Hepatocyte (in vitro differentiated cells): Measurements from ENCODE around the gene SPDEF. TPM values are rescaled to one million over a fixed set of nuclear protein-coding genes. Genes with fewer than 3 reads are reported as not detected.

ENCODE experiments used
- DNase-seq: peaks from one replicate; pipeline ENCODE4 v3.0.0-alpha.2; 2016; ENCODE audit warnings: low spot score
- H2AFZ ChIP-seq: fragments of 200-600 bp; sonication (generic); 2 replicates; pipeline ENCODE4 v1.6.0; 2016; ENCODE audit warnings: antibody characterized with exemption, mild to moderate bottlenecking
- H3K27ac ChIP-seq: fragments of 200-600 bp; sonication (generic); 2 replicates; pipeline ENCODE4 v1.5.1; 2016; ENCODE audit warnings: mild to moderate bottlenecking
- H3K27me3 ChIP-seq: fragments of 200-600 bp; sonication (generic); 2 replicates; pipeline ENCODE4 v1.6.1; 2016
- H3K36me3 ChIP-seq: fragments of 200-600 bp; sonication (generic); replicated peaks from 2 replicates; pipeline ENCODE4 v1.5.1; 2016; ENCODE audit warnings: low read depth; ENCODE audit not compliant: insufficient read depth
- H3K4me1 ChIP-seq: fragments of 200-600 bp; sonication (generic); 2 replicates; pipeline ENCODE4 v1.5.1; 2016; ENCODE audit warnings: mild to moderate bottlenecking, moderate library complexity; ENCODE audit not compliant: insufficient read depth
- H3K4me2 ChIP-seq: fragments of 200-600 bp; sonication (generic); 2 replicates; pipeline ENCODE4 v1.6.0; 2016
- H3K4me3 ChIP-seq: fragments of 200-600 bp; sonication (generic); 2 replicates; pipeline ENCODE4 v1.5.1; 2016; ENCODE audit warnings: mild to moderate bottlenecking
- H3K79me2 ChIP-seq: fragments of 200-600 bp; sonication (generic); 2 replicates; pipeline ENCODE4 v1.6.0; 2017; ENCODE audit warnings: mild to moderate bottlenecking
- H3K9me2 ChIP-seq: fragments of 200-600 bp; sonication (generic); replicated peaks from 2 replicates; pipeline ENCODE4 v1.6.0; 2017; ENCODE audit warnings: mild to moderate bottlenecking; ENCODE audit not compliant: insufficient read depth
- H3K9me3 ChIP-seq: fragments of 200-600 bp; sonication (generic); 2 replicates; pipeline ENCODE4 v1.5.1; 2016; ENCODE audit warnings: low read depth, mild to moderate bottlenecking
- H4K20me1 ChIP-seq: fragments of 200-600 bp; sonication (generic); 2 replicates; pipeline ENCODE4 v1.6.0; 2016; ENCODE audit warnings: mild to moderate bottlenecking; ENCODE audit not compliant: insufficient read depth, poor library complexity, severe bottlenecking
- EZH2 ChIP-seq: fragments of 200-600 bp; sonication (generic); IDR thresholded peaks from 2 replicates; pipeline ENCODE4 v1.6.1; 2016; ENCODE audit warnings: antibody characterized with exemption, mild to moderate bottlenecking, borderline replicate concordance
- EZH2phosphoT487 ChIP-seq: fragments of 200-600 bp; sonication (generic); IDR thresholded peaks from one replicate; pipeline ENCODE4 v1.6.1; 2018; ENCODE audit warnings: antibody characterized with exemption, mild to moderate bottlenecking, low read depth, moderate library complexity; ENCODE audit not compliant: unreplicated experiment, severe bottlenecking
- WGBS: methylation state at CpG from one replicate; pipeline ENCODE4 v1.1.6; 2016; ENCODE audit warnings: low lambda C conversion rate; ENCODE audit errors: missing lambda C conversion rate; 5-methylcytosine and 5-hydroxymethylcytosine counted together
- polyA plus RNA-seq: library from polyadenylated mRNA; unstranded; fragments of >200 nt; fragmentation: Nextera tagmentation; extraction: Ambion mirVana; gene quantifications from 2 replicates; pipeline ENCODE4 v1.2.1, GENCODE V29; 2016
- total RNA-seq: library from RNA; depleted of rRNA; stranded (reverse); fragments of >200 nt; gene quantifications from 2 replicates; pipeline ENCODE4 v1.2.3, GENCODE V29; 2014
- TF ChIP-seq, protein P1 (sequence below): fragments of 200-600 bp; sonication (generic); IDR thresholded peaks from 2 replicates; pipeline ENCODE4 v1.5.1; 2016; ENCODE audit warnings: antibody characterized with exemption, mild to moderate bottlenecking; ENCODE audit not compliant: poor library complexity

The SPDEF gene
- total and polyA plus RNA-seq, 2 experiments from 2014 or later: 0.80 to 1.5 TPM

DNA sequence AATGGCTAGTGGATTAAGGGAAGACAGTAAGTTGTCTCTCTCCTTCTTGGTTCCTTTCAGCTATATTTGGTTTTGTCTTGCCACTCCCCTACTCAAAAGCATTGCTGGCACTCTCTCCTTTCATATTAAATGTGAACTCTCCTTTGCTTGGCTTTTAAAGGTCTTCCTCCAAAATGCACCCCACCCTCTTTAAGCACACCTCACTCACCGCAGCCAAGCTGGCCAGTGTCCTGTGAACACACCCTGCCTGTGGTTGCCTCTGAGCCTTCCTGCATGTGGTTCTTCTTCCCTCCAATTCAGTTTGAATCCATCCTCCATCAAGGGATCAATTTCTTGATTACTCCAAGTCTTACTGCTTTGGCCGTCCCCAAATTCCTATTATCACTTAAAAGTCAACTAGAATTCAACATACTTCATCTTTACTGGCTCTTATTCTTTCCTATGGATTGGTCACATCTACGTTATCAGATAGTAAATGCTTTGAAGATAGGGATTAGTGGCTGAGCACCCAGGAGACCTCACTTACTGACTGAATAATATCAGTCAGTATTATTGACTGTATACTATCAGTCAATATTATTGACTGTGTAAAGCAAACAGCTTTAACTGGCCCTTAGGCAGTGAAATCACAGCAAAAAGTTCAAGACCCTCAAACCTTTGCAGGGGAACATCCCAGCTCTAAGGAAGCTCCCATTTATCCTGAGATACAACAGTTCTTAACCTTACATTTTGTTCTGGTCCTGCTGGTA is 41.6 kb upstream of the SPDEF start:
- DNase-seq: no peak
- no peaks in the 10 kb centered on the region for H3K27me3 ChIP-seq
- no peaks in the 10 kb centered on the region for H3K36me3 ChIP-seq
- WGBS: 48% methylated on average over 3 of the region's 3 CpGs
- H3K4me3 ChIP-seq: no peak overlapping the region
- H4K20me1 ChIP-seq: peaks cover 60% of the 10 kb centered on the region
- H3K9me3 ChIP-seq: no peaks in the 10 kb centered on the region
- H3K4me2 ChIP-seq: no peak overlapping the region
- peaks cover 21% of the 10 kb centered on the region for H3K4me1 ChIP-seq
- no peak overlapping the region for H3K27ac ChIP-seq
- no peak overlapping the region for H2AFZ ChIP-seq
- no peaks in the 10 kb centered on the region for H3K9me2 ChIP-seq
- peaks cover 67% of the 10 kb centered on the region for H3K79me2 ChIP-seq
- TF ChIP-seq, protein P1, sequence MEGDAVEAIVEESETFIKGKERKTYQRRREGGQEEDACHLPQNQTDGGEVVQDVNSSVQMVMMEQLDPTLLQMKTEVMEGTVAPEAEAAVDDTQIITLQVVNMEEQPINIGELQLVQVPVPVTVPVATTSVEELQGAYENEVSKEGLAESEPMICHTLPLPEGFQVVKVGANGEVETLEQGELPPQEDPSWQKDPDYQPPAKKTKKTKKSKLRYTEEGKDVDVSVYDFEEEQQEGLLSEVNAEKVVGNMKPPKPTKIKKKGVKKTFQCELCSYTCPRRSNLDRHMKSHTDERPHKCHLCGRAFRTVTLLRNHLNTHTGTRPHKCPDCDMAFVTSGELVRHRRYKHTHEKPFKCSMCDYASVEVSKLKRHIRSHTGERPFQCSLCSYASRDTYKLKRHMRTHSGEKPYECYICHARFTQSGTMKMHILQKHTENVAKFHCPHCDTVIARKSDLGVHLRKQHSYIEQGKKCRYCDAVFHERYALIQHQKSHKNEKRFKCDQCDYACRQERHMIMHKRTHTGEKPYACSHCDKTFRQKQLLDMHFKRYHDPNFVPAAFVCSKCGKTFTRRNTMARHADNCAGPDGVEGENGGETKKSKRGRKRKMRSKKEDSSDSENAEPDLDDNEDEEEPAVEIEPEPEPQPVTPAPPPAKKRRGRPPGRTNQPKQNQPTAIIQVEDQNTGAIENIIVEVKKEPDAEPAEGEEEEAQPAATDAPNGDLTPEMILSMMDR: no peak
- TF ChIP-seq EZH2 (no peak), EZH2phosphoT487 (no peak)

GRCh38 chr6:34596798-34597197 is 40.7 kb upstream of the SPDEF start:
- no peak overlapping the region for H3K27ac ChIP-seq
- no peaks in the 10 kb centered on the region for H3K36me3 ChIP-seq
- no peaks in the 10 kb centered on the region for H3K9me3 ChIP-seq
- H3K4me1 ChIP-seq: peaks cover 11% of the 10 kb centered on the region
- WGBS: 90% methylated on average over 1 of the region's 1 CpG
- H2AFZ ChIP-seq: no peak overlapping the region
- TF ChIP-seq, protein P1: no peak
- no peak overlapping the region for H3K4me2 ChIP-seq
- peaks cover 64% of the 10 kb centered on the region for H4K20me1 ChIP-seq
- no peaks in the 10 kb centered on the region for H3K27me3 ChIP-seq
- H3K4me3 ChIP-seq: no peak overlapping the region
- H3K9me2 ChIP-seq: no peaks in the 10 kb centered on the region
- peaks cover 73% of the 10 kb centered on the region for H3K79me2 ChIP-seq
- DNase-seq: no peak

DNA sequence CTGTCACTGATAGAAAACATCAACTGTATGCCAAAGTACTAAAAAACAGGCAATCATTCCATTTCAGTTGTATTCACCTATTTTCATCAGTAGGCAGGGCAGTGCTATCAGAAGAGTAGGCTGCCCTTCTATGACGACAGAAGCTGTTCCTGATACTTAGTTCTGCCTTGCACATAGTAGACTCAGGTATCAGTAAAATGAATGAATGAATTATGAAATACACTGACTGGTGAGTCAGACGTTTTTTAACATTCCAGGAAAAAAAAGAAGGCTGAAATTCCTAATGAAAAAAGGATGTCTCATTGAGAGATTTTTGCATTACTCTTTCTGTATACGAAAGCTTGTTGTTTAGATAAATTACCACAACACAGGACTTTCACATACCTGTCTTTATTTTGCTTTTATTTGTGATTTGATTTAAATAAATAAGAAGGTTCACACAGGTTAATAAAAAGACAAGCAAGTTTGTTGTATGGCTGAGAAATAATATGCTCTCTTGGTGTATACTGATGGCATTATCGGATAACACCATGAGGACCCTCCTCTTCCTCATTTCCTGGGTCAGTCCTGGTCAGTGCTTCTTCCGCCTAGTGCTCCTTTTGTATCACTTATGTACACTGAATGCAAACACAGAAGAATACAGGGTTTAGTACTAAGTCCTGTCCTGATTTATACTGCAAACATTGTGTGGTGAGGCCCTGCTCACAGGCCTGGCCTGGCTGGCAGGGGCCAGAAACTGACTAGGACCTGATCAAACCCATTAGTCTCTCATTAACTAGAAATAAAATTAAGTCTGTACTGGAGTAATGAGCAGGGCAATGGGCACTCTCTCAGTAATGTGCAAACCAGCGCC is 39.4 kb upstream of the SPDEF start:
- Histone ChIP-seq H4K20me1 (peaks cover 63% of the 10 kb centered on the region), H3K27me3 (no peaks in the 10 kb centered on the region), H3K36me3 (no peaks in the 10 kb centered on the region), H3K4me1 (peaks cover 8% of the 10 kb centered on the region), H3K9me2 (no peaks in the 10 kb centered on the region), H3K9me3 (no peaks in the 10 kb centered on the region), H3K4me2 (no peak overlapping the region), H3K4me3 (no peak overlapping the region), H3K79me2 (peaks cover 73% of the 10 kb centered on the region), H2AFZ (no peak overlapping the region), H3K27ac (no peak overlapping the region)
- 75% methylated on average over 6 of the region's 6 CpGs for WGBS
- no peak for DNase-seq
- TF ChIP-seq EZH2phosphoT487 (no peak), EZH2 (no peak)
- TF ChIP-seq, protein P1: no peak
